ENCODE measurements around the gene UTS2.

UTS2 gene

GRCh38 chr1:7863756-7864328 lies 11.0 kb upstream of the UTS2 start:
- FAIRE-seq = no peak
- DNase-seq (ENCODE audit: low spot score) = no peak

- no peak for DNase-seq (ENCODE audit: low spot score)
- FAIRE-seq = no peak
Measured at GRCh38 chr1:7862211-7863060, 9.6 kb upstream of the UTS2 start.

GRCh38 chr1:7861452-7861851 lies 8.6 kb upstream of the UTS2 start:
- FAIRE-seq = no peak
- no peak for DNase-seq (ENCODE audit: low spot score)

GRCh38 chr1:7860130-7860529 lies 7.3 kb upstream of the UTS2 start:
- DNase-seq (ENCODE audit: low spot score) = no peak

GRCh38 chr1:7859406-7859805 lies 6.5 kb upstream of the UTS2 start:
- FAIRE-seq = no peak

More at GRCh38 chr1:7860130-7860529, 7.3 kb upstream of the UTS2 start:
- FAIRE-seq = no peak

DNA sequence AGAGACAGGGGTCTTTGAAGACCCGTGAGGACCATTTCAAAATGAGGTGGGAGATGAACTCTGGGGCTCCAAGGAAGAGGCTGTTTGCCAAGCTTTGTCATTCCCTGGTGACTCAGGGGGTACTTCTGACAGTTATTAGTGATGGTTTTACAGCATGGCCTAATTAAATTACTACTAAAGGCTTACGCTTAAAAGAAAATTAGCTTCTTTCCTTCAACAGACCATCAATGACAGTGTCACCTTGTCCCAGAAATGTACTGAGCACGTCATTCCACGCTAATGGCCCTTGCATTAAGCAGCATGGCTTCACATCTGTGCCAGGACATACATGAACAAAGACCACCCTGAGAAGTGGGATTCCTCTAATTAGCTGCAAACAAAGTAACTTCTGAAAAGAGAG lies 5.1 kb upstream of the UTS2 start:
- DNase-seq (ENCODE audit: low spot score) = no peak
- no peak for FAIRE-seq

More at GRCh38 chr1:7859406-7859805, 6.5 kb upstream of the UTS2 start:
- DNase-seq (ENCODE audit: low spot score) = no peak

DNA sequence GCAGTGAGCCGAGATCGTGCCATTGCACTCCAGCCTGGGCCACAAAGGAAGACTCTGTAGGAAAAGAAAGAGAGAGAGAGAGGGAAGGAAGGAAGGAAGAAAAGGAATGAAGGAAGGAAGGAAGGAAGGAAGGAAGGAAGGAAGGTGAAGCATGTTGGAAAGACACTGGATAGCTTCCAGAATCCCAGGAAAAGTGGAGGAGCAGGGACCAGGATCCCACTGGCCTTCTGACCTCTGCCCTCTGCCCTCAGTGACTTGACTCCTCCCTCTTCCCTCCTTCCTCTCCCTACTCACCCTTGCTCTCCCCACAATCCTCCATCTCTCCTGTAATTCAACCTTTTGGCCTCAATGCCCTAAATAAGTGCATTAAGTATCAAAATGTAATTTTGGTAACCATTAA lies 4.1 kb upstream of the UTS2 start:
- FAIRE-seq (no peak), DNase-seq (ENCODE audit: low spot score) (no peak)

GRCh38 chr1:7856345-7856744 lies 3.5 kb upstream of the UTS2 start:
- FAIRE-seq (no peak), DNase-seq (ENCODE audit: low spot score) (no peak)

- DNase-seq (ENCODE audit: low spot score) (no peak), FAIRE-seq (no peak)
Measured at GRCh38 chr1:7853684-7854026, 790 bp upstream of the UTS2 start.

- DNase-seq (ENCODE audit: low spot score) (no peak), FAIRE-seq (no peak)
Measured at GRCh38 chr1:7850786-7851185, 2.1 kb downstream of the UTS2 start.

- DNase-seq (ENCODE audit: low spot score) (no peak), FAIRE-seq (no peak)
Measured at GRCh38 chr1:7847599-7847998, 5.3 kb downstream of the UTS2 start.

DNA sequence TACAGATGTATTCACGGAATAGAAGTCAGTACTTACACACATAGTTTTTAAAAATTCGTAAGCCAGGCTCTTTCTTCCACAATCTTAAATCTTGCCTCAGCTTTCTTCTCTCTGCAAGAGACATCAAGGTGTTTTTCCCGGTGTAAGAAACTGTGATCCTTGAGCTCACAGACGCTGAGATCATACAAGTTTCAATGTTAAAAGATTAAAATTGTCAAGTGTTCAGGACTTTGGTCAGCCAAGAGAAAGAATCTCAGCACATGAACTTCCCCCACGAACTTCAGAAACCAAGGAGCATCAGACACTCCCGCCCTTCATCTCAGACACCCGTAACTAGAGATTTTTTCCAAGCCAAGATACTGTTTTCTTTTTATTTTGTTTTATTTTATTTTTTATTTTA lies 6.2 kb downstream of the UTS2 start:
- FAIRE-seq = no peak

DNA sequence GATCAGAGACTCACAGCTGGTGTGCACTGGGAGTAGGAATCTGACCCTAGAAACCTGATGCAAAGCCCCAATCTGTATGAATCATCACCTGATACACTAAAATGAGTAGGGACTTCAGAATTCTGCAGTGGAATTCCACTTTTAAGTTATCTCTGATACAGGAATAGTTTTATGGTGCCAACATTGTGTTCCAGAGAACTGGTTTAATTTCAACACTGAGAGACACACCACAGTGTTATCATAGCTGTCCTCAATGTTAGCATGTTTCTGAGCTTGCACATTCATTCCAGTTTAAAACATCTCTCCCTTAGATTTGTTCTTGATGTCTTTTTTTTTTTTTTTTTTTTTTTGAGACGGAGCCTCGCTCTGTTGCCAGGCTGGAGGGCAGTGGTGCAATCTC lies 7.1 kb downstream of the UTS2 start:
- FAIRE-seq (no peak), DNase-seq (ENCODE audit: low spot score) (no peak)

More for the DNA sequence above, 6.2 kb downstream of the UTS2 start:
- DNase-seq (ENCODE audit: low spot score) = no peak

- no peak for FAIRE-seq
- no peak for DNase-seq (ENCODE audit: low spot score)
Measured at GRCh38 chr1:7842517-7842916, 10.3 kb downstream of the UTS2 start.

DNA sequence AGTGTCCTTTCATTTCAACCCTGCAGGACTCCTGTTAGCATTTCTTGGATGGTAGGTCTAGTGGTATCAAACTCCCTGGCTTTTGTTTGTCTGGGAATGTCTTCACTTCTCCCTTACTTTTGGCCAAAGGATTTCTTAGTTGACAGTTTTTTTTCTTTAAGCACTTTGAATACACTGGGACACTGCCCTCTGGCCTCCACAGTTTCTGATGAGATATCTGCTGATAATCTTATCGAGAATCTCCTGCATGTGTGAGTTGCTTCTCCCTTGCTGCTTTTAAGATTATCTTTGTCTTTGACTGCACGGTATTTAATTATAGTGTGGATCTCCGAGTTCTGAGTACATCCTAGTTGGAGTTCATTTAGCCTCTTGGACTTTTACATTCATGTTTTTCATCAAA lies 13.3 kb downstream of the UTS2 start:
- no peak for FAIRE-seq
- no peak for DNase-seq (ENCODE audit: low spot score)

- FAIRE-seq (no peak), DNase-seq (ENCODE audit: low spot score) (no peak)
Measured at GRCh38 chr1:7838714-7839113, 14.2 kb downstream of the UTS2 start.

- no peak for DNase-seq (ENCODE audit: low spot score)
- FAIRE-seq = no peak
Measured at GRCh38 chr1:7833035-7833434, 19.8 kb downstream of the UTS2 start.

- DNase-seq (ENCODE audit: low spot score) (no peak), FAIRE-seq (no peak)
Measured at GRCh38 chr1:7831458-7831857, 21.4 kb downstream of the UTS2 start.

GRCh38 chr1:7827126-7827955 lies 25.5 kb downstream of the UTS2 start:
- FAIRE-seq = no peak
- DNase-seq (ENCODE audit: low spot score) = no peak

- DNase-seq (ENCODE audit: low spot score) (no peak), FAIRE-seq (no peak)
Measured at GRCh38 chr1:7826363-7826762, 26.5 kb downstream of the UTS2 start.

GRCh38 chr1:7824701-7825100 lies 28.2 kb downstream of the UTS2 start:
- no peak for DNase-seq (ENCODE audit: low spot score)
- no peak for FAIRE-seq

DNA sequence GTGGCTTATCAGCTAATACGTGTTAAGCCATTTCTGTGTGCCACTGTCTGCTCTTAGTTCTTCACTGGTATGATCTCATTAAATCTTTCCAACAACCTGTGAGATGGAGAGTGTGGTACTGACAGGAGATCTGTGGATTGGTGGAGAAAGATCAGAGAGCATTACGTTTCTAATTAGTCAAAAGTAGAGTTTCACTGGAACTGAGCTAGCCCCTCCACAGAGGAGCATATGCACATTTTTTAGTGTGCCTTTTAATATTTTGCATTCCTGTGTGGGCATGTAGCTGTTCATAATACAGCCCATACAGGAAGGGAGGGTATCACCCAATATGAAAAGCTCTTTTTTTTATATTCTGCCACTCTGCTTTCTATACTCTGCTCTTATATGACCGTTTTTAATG lies 31.6 kb downstream of the UTS2 start:
- FAIRE-seq (no peak), DNase-seq (ENCODE audit: low spot score) (no peak)
